ENCODE results near the gene USP34. TPM values are rescaled to one million over a fixed set of nuclear protein-coding genes. Genes with fewer than 3 reads are reported as not detected.

The USP34 gene
- total RNA-seq, 1 experiment from 2014 or later, result 89.4 TPM

GRCh38 chr2:61177727-61178549, 292.9 kb downstream of the USP34 start:
- TF ChIP-seq CTCF (IDR thresholded peaks at IDR 0.05; ENCODE audit: unreplicated experiment), result no peak
- H3K9me3 Mint-ChIP-seq (ENCODE audit: low read depth, unreplicated experiment), result no peaks in the 10 kb centered on the region
- H3K27me3 Mint-ChIP-seq (ENCODE audit: unreplicated experiment), result no peaks in the 10 kb centered on the region
- TSS peak; percentile 29 for BruUV-seq (replicated peaks)
- H3K4me1 Mint-ChIP-seq (ENCODE audit: low read depth, unreplicated experiment), result peaks cover 37% of the 10 kb centered on the region
- peak overlapping the region; percentile 66 for H3K27ac Mint-ChIP-seq (ENCODE audit: unreplicated experiment)
- CTCF ChIA-PET, result interaction anchor here (1.0 kb wide), 1 partner anchor 41 kb away, joined by 4 read pairs; no protein-coding TSS in a partner anchor
- DNase-seq, result peak; percentile 16
- H3K4me3 Mint-ChIP-seq (ENCODE audit: low read depth, unreplicated experiment), result peak overlapping the region; percentile 72
- H3K36me3 Mint-ChIP-seq (ENCODE audit: insufficient read depth, unreplicated experiment), result peaks cover 39% of the 10 kb centered on the region
- intact Hi-C loops (cut with micrococcal nuclease; ENCODE audit: unreplicated experiment), result loop anchor here (5.0 kb wide), 1 partner anchor 874 kb away; no protein-coding TSS in a partner anchor

- TF ChIP-seq CTCF (IDR thresholded peaks at IDR 0.05; ENCODE audit: unreplicated experiment), result no peak
- Mint-ChIP-seq H3K27me3 (ENCODE audit: unreplicated experiment) (no peaks in the 10 kb centered on the region), H3K4me1 (ENCODE audit: low read depth, unreplicated experiment) (peaks cover 37% of the 10 kb centered on the region), H3K4me3 (ENCODE audit: low read depth, unreplicated experiment) (peak overlapping the region; percentile 72), H3K27ac (ENCODE audit: unreplicated experiment) (peak overlapping the region; percentile 66), H3K36me3 (ENCODE audit: insufficient read depth, unreplicated experiment) (peaks cover 33% of the 10 kb centered on the region), H3K9me3 (ENCODE audit: low read depth, unreplicated experiment) (no peaks in the 10 kb centered on the region)
- intact Hi-C loops (cut with micrococcal nuclease; ENCODE audit: unreplicated experiment), result loop anchor here (5.0 kb wide), 1 partner anchor 875 kb away; no protein-coding TSS in a partner anchor
- CTCF ChIA-PET, result interaction anchor here (1.0 kb wide), 1 partner anchor 42 kb away, joined by 4 read pairs; no protein-coding TSS in a partner anchor
- BruUV-seq (replicated peaks), result TSS peak; percentile 80
- peak; percentile 96 for DNase-seq
Observed at GRCh38 chr2:61176755-61177726, 293.8 kb downstream of the USP34 start.

- DNase-seq, result no peak
- CTCF ChIA-PET, result no interaction called here
- peaks cover 25% of the 10 kb centered on the region for H3K4me1 Mint-ChIP-seq (ENCODE audit: low read depth, unreplicated experiment)
- no peak overlapping the region for H3K4me3 Mint-ChIP-seq (ENCODE audit: low read depth, unreplicated experiment)
- no peak overlapping the region for H3K27ac Mint-ChIP-seq (ENCODE audit: unreplicated experiment)
- TF ChIP-seq CTCF (IDR thresholded peaks at IDR 0.05; ENCODE audit: unreplicated experiment), result no peak
- H3K36me3 Mint-ChIP-seq (ENCODE audit: insufficient read depth, unreplicated experiment), result peaks cover 24% of the 10 kb centered on the region
- intact Hi-C loops (cut with micrococcal nuclease; ENCODE audit: unreplicated experiment), result loop anchor here (5.0 kb wide), 1 partner anchor 877 kb away; no protein-coding TSS in a partner anchor
- no TSS peak for BruUV-seq (replicated peaks)
- H3K9me3 Mint-ChIP-seq (ENCODE audit: low read depth, unreplicated experiment), result no peaks in the 10 kb centered on the region
- H3K27me3 Mint-ChIP-seq (ENCODE audit: unreplicated experiment), result no peaks in the 10 kb centered on the region
Observed at GRCh38 chr2:61175036-61175435, 295.9 kb downstream of the USP34 start.

GRCh38 chr2:61173116-61173515, 297.8 kb downstream of the USP34 start:
- CTCF ChIA-PET, result no interaction called here
- H3K9me3 Mint-ChIP-seq (ENCODE audit: low read depth, unreplicated experiment), result no peaks in the 10 kb centered on the region
- H3K4me1 Mint-ChIP-seq (ENCODE audit: low read depth, unreplicated experiment), result peaks cover 8% of the 10 kb centered on the region
- peaks cover 23% of the 10 kb centered on the region for H3K36me3 Mint-ChIP-seq (ENCODE audit: insufficient read depth, unreplicated experiment)
- no peak overlapping the region for H3K27ac Mint-ChIP-seq (ENCODE audit: unreplicated experiment)
- no peak for DNase-seq
- intact Hi-C loops (cut with micrococcal nuclease; ENCODE audit: unreplicated experiment), result no loop called here
- no peak overlapping the region for H3K4me3 Mint-ChIP-seq (ENCODE audit: low read depth, unreplicated experiment)
- no peak for TF ChIP-seq CTCF (IDR thresholded peaks at IDR 0.05; ENCODE audit: unreplicated experiment)
- no peaks in the 10 kb centered on the region for H3K27me3 Mint-ChIP-seq (ENCODE audit: unreplicated experiment)
- no TSS peak for BruUV-seq (replicated peaks)
